GM18873 (cell line): Measurements from ENCODE around the gene CEACAM19.
"Not testable (repeated sequence)": the region's sequence is repeated elsewhere in the genome, so short reads cannot be mapped to it uniquely, and the experiment has no call there.

ENCODE experiments used
- ATAC-seq: cut with Tn5 transposase; IDR thresholded peaks from one replicate; pipeline ENCODE4 v1.9.1; 2021; ENCODE audit warnings: mild to moderate bottlenecking, moderate library complexity, moderate number of reproducible peaks; ENCODE audit not compliant: unreplicated experiment, low FRiP score

The CEACAM19 gene

DNA sequence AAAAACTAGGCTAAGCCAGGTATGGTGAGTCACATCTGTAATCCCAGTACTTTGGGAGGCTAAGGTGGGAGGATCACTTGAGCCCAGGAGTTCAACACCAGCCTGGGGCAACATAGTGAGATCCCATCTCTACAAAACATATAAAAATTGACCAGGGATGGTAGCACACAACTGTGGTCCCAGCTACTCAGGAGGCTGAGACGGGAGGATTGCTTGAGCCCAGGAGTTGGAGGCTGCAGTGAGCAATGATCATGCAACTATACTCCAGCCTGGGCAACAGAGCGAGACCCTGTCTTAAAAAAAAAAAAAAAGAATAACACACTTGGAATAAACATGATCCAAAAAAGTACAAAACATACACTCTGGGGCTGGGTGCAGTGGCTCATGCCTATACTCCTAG is 1.3 kb upstream of the CEACAM19 start:
- ATAC-seq = not testable (repeated sequence)

DNA sequence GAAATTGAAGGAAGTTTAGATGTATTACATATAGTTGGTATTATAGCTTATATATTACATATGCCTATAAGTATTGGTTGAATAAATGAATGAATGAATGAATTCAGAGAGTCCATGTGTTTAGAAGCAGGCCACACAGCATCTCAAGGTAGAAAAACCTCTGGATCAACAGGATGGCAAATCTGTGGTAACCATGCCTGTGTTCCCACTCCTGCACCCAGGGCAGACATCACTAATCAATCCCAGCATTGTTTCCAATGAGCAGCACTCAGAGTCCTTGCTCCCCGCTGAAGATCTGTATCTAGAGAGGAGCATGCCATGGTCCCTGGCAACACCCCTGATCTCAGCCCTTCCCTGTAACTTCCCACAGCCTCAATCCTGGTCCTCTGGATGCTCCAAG is 944 bp downstream of the CEACAM19 start:
- no peak for ATAC-seq

DNA sequence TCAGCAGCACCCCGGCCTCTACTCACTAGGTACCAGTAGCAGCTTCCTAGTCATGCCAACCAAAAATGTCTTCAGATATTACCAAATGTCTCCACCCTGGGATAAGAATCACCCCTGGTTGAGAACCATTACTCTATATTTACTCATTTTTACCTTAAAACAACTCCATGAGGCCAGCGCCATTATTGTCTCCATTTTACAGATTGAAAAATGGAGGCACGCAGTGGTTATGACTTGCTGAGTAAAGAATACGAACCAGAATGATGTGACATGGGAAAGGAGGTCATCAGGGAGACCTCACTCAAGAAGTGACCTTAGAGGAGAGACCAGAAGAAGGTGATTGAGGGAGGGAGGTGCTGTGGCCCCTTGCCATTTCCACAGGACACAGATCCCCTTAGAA is 2.2 kb downstream of the CEACAM19 start:
- ATAC-seq = no peak

DNA sequence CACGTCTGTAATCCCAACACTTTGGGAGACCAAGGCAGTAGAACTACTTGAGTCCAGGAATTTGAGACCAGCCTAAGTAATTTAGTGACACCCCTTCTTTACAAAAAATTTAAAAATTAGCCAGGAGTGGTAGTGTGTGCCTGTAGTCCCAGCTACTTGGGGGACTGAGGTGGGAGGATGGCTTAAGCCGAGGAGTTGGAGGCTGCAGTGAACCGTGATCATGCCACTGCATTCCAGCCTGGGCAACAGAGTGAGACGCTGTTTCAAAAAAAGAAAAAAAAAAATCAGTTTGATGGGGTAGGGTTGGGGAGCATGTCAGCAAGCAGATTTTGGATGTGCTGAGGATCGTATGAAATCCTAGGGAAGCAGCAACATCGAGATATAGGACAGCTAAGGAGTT is 4.2 kb downstream of the CEACAM19 start:
- ATAC-seq = no peak

DNA sequence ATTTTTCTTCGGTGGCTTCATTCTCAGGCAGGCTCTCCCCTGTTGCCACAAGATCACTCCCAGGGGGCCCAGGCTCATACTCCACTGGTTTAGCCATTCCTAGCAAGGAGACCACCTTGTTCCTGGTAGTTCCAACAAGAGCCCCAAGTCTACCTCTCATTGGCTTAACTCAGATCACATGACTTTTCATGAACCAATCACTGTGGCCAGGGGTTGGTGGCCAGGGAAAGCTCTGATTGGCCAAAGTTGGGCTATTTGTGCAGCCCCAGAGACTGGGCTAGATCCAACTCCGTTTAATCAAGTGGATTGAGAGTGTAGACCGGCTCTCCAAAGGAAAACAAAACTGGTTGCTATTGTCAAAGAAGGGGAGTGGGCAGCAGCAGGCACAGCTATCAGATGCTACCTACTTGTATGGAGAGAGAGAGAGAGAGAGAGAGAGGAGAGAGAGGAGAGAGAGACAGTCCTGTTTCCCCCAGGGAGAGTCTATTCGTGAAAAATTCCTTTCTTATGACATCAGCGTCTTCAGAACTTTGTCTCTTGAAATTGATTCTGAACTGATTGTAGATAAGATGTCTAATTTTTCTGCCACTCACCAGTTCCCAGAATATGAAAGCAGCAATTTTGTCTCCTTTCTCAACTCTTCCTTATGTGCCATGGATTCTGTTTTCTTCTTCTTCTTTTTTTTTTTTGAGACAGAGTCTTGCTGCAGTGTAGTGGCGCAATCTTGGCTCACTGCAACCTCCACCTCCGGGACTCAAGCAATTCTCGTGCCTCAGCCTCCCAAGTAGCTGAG is 5.9 kb downstream of the CEACAM19 start:
- no peak for ATAC-seq

DNA sequence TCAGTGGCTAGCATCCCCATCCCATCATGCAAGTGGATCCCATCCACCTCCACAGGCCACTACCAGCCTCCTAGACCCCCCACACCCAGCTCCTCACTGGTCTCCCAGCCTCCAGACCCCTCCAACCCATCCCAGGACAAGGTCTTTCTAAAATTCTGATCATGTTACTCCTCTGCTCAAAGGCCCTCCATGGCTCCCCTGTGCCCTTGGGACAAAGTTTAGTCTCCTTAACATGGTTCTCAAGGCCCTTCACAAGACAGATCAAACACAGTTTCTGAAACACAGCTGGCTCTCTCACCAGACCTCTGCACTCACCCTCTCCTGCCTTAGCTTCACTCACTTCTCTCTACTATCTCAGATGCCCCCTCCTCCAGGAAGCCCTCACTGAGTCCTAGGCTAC is 9.3 kb downstream of the CEACAM19 start:
- ATAC-seq = no peak

DNA sequence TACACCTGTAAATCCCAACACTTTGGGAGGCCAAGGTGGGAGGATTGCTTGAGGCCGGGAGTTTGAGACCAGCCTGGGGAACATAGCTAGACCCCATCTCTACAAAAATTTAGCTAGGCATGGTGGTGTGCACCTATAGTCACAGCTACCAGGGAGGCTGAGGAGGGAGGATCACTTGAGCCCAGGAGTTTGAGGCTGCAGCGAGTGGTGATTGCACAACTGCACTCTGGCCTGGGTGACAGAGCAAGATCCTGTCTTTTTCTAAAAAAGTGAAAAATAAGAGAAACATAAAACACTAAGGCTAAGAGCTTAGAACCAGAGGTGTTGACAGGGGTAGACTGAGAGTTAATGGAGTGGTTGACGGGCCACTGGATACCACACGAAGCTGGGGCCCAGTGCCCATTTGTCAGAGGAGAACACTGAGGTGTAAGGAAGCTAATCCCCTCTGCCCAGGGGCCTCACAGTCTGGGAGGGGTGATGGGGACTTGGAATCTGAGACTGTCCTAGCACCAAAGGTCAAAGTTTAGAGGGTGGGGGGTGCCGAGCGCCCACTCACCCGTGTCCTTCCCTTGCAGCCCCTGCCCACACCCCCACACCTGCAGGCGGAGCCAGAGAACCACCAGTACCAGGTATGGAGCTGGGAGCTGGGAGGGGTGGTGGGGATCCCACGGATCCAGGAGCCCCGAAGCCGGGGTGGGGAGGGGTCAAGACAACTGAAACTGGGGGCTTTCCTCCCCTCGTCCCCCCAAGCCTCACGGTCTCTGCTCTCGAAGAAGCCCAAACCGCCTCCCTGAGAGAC is 10.9 kb downstream of the CEACAM19 start:
- no peak for ATAC-seq

DNA sequence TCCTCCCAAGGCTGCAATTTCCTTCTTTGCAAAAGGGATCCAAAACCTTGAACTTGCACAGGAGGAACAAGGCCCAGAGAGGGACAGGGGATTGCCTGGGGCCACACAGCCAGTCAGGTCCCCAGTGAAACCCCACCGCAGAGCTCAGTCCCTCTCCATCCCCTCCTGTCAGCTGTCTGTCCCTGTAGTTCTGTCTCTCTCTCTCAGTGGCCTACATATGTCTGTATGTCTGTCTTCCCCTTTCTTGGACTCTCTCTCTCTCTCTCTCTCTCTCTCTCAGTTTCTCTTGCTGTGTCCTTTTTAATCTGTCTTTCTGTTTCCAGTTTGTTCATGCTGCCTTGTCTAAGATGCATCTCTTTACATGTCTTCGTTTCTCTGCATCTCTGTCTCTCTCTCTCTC is 11.5 kb downstream of the CEACAM19 start:
- ATAC-seq = no peak

DNA sequence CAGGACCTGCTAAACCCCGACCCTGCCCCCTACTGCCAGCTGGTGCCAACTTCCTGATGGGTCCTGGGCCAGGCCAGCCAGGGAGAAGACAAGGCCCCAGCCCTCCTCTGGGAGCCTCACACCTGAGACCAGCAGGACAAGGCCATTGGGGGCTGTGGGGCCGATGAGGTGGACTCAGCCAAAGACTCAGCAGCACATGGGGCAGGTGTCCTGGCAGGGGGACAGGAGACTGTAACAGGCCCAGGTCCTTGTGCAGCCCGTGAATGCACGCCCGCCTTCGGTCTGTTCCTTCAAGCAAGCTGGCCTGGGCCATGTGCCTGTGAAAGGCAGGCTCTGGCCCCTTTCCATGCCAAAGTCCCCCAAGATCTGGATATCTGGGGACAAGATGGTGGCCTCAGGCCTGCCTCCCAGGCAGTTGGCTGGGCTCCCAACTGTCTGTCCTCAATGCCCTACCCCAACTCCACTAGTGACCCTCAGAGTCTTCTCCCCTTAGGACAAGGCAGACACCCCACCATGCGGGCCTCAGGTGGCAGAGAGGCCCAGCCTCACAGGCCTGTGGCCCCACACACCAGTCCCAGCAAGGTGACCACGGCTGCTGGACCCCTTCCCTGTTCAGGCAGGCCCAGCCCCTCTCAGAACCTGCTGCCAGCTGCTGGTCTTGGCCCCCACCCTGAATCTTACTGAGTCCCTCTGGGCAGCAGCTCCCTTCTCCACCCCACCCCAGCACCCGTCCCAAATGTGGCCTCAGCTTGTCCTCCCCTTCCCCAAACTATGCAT is 12.3 kb downstream of the CEACAM19 start:
- no peak for ATAC-seq

DNA sequence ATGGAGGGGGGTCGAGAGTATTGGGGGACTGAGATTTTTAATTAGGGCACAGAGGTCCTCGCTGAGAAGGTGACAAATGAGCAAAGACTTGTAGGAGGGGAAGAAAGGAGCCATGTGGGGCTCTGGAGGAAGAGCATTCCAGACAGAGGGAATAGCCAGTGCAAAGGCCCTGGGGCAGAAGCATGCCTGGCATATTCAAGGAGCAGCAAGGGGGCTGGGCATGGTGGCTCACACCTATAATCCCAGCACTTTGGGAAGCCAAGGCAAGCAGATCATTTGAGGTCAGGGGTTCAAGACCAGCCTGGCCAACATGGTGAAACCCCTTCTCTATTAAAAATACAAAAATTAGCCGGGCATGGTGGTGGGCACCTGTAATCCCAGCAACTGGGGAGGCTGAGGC is 13.1 kb downstream of the CEACAM19 start:
- ATAC-seq = not testable (repeated sequence)

DNA sequence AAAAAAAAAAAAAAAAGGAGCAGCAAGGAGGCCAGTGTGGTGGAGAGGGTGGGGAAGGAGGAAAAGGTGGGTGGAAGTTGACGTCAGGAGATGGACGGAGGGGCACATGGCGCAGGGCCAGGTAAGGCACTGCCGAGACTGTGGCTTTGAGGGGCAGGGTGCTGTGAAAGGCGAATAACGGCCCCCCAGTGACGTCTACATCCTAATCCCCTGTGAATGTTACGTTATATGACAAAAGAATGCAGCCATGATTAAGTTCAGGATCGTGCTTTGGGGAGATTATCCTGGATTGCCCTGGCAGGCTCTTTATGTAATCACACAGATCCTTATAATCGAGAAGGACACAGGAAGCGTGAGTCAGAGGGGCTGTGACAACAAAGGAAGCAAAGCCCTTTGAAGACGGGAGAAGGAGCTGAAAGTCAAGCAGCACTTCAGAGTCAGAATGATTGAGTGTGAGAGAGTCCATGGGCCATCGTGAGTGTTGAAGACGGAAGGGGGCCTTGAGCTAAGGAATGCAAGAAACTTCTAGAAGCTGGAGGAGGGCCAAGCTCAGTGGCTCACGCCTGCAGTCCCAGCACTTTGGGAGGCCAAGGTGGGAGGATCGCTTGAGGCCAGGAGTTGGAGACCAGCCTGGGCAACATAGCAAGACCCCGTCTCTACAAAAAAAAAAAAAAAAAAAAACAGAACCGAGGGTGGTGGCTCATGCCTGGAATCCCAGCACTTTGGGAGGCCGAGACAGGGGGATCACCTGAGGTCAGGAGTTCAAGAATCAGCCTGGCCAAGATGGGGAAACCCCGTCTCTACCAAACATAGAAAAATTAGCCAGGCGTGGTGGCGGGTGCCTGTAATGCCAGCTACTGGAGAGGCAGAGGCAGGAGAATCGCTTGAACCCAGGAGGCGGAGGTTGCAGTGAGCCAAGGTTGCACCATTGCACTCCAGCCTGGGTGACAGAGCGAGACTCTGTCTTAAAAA is 13.9 kb downstream of the CEACAM19 start:
- ATAC-seq = no peak

DNA sequence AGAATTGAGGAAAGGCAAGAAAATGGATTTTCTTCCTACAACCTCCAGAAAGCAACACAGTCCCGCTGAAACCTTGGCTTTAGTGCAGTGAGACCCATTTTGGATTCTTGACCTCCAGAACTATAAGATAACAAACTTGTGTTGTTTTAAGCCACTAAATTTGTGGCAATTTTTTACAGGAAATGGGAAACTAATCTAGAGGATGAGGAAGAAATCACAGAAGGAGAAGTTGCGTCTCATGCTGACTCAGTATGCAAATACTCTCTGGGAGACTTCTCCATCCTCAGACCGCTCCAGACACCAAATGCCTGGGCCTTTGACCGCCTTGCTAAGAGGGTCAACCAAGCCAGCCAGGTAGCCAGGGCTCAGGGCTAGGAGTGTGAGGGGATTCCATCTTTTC is 14.6 kb downstream of the CEACAM19 start:
- no peak for ATAC-seq

DNA sequence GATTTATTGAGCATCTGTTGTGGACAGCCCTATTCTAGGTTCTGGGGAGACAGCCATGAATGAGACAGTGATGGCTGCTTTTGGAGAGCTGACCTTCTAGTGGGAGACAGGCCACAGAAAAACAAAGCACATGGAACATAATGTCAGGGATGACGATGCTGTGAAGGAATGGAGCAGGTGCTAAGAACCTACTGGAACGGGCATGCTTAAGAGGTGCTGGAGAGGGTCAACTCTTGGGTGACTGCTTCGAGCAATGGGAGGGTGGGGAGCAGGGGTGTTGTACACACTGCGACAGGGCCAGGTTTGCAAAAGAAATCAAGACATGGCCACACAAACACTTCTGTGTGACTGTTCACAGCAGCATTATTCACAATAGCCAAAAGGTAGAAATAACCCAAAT is 15.6 kb downstream of the CEACAM19 start:
- no peak for ATAC-seq

DNA sequence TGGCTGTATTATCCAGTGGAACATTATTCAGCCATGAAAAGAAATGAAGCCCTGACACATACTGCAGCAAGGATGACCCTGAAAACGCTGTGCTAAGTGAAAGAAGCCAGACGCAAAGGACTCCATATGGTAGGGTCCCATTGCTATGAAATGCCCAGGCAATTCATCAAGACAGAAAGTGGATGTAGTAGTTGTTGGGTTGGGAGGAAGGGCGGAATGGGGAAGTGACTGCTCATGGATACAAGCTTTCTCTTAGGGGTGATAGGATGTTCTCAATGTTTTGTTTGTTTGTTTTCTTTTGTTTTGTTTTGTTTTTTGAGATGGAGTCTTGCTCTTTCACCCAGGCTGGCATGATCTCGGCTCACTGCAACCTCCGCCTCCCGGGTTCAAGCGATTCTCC is 16.6 kb downstream of the CEACAM19 start:
- no peak for ATAC-seq

DNA sequence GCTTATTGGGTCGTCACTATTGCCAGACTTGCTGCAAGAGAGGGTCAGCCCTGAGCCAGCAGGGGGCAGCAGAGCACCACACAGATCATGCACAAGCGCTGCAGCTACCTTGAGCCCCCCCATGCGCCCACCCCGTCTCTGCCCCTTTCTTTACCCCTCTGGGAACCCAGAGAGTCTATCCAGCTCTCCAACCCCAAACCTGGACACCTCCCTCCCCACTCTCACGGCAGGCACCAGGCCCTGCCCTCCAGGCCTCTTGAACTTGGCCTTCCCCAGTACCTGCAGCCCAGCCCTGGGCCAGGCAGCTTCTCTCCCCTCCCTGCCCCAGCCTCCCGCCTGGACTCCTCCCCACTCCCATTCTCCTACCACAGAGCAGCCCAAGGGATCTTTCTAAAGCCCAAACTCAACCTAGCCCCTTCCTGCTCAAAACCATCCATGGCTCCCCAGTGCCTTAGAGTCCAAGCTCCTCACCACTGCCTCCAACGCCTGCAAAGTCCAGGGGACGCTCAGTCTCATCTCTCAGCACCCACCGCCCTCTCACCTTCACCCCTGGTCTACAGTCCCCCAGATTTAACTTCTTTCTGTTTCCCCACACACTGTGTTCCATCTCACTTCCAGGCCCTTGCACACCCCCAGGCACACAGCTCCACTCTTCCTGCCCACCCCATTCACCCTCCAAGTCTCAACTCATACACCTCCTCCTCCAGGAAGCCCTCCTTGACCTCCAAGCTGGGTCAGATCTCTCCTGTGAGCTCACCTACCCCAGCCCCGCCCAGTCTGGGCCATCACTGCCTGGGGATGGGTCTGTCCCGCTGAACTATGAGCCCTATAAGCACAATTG is 18.2 kb downstream of the CEACAM19 start:
- no peak for ATAC-seq

DNA sequence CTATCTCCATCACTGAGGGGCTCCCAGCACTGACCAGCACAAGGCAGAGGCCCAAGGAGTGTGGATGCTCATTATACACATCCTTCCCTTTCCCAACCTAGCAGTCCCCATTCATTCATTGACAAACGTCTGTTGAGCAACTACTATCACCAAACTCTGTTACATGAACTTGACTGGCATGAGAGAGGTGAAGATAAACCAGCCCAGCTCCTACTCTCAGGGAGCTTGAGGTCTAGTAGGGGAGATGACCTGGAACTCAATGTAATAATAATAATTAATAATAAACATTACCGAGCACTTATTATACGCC is 18.8 kb downstream of the CEACAM19 start:
- no peak for ATAC-seq

DNA sequence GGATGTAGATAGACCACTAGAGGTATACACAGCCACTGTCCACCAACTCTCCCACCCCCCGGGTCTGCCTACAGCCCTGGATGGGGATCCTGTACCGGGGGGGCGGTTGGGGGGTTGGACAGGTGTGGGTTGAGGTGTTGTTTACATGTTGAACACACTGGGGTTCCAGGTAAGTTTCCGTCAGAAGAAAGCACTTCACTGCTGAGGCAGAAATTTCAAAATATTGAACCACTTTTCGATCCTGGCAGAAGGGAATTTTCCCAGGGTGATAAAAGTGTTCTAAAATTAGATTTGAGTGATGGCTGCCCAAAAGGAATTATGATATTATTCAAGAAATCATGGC is 21.1 kb downstream of the CEACAM19 start:
- no peak for ATAC-seq

DNA sequence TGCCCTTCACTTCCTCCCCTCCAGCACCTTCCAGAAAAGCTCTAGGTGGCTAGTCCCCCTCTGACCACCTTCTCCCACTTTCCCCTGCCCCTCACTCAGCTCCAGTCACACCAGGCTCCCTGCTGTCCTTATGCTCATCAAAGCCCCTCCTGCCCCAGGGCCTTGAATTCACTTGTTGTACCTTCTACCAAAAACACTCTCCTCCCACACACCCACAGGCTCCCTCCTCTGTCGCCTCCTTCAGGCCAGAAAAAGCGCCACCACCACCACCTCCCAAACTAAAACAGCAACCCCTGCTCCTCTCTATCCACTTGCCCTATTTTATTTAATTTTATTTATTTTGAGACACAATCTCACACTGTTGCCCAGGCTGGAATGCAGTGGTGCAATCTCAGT is 22.9 kb downstream of the CEACAM19 start:
- no peak for ATAC-seq

DNA sequence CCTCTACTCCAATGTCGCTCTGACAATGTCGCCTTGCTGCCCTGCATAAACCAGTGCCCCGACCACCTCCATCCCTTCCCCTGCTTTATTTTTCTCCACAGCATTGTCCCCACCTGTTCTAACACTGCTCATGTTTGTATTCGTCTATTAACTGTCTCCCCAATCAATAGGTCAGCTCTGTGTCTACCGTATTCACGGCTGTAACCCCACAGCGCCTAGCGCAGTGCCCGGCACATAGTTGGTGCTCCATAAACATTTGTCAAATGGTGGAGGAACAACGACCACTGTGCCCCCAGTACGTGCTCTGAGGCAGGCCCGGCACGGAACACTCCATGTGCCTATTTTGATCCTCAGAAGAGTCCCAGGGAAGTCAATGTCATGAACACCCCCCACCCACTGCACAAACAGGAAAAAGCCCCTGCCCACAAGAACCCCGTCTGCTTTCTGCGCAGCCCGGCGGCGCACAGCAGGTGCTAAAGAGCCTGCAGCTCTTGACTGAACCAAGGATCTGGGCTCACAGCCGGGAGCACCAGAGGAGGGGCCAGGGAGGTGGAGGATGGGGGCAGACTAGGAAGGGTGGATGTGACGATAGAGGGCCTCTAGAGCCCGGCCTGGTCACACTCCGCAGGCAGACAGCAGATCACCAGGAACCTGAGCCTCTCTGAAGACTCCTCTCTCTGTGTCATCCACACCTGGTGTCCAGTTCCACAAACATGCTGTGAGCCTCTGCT is 25.8 kb downstream of the CEACAM19 start:
- ATAC-seq = no peak
